ENCODE measurements around the gene ZSCAN2.
A peak's percentile ranks its signal among the peaks of the same experiment; 100 is the strongest.
"Not testable (repeated sequence)": the region's sequence is repeated elsewhere in the genome, so short reads cannot be mapped to it uniquely, and the experiment has no call there.

Gene ZSCAN2

DNA sequence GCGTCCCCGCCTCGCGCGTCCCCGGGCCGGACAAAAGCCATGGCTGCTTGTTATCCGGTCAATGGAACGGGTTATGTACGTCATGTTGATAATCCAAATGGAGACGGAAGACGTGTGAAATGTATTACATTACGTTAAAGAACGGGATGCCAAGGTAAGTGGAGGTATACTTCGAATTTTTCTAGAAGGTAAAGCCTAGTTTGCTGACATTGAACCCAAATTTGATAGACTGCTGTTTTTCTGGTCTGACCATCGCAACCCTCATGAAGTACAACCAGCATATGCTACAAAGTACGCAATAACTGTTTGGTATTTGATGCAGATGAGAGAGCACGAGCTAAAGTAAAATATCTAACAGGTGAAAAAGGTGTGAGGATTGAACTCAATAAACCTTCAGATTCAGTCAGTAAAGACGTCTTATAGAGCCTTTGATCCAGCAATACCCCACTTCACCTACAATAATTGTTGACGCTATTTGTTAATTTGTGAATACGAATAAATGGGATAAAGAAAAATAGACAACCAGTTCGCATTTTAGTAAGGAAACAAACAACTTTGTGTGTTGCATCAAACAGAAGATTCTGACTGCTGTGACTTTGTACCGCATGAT is 33.5 kb downstream of the ZSCAN2 start:
- H3K36me3 ChIP-seq (ENCODE audit: control insufficient read depth, insufficient read depth, low read length): peaks cover under 1% of the 10 kb centered on the region; the same call in 1 of the 2 replicates
- TF ChIP-seq, protein P1, sequence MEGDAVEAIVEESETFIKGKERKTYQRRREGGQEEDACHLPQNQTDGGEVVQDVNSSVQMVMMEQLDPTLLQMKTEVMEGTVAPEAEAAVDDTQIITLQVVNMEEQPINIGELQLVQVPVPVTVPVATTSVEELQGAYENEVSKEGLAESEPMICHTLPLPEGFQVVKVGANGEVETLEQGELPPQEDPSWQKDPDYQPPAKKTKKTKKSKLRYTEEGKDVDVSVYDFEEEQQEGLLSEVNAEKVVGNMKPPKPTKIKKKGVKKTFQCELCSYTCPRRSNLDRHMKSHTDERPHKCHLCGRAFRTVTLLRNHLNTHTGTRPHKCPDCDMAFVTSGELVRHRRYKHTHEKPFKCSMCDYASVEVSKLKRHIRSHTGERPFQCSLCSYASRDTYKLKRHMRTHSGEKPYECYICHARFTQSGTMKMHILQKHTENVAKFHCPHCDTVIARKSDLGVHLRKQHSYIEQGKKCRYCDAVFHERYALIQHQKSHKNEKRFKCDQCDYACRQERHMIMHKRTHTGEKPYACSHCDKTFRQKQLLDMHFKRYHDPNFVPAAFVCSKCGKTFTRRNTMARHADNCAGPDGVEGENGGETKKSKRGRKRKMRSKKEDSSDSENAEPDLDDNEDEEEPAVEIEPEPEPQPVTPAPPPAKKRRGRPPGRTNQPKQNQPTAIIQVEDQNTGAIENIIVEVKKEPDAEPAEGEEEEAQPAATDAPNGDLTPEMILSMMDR (IDR thresholded peaks at IDR 0.05; ENCODE audit: insufficient read depth, low read length, poor library complexity, severe bottlenecking): no peak
- no peak for DNase-seq (ENCODE audit: extremely low read depth, insufficient read length)
- H3K4me3 ChIP-seq (replicated peaks; ENCODE audit: low read depth, low read length): peak overlapping the region; percentile 65
- H3K27me3 ChIP-seq (replicated peaks; ENCODE audit: control insufficient read depth, insufficient read depth, low read length): no peaks in the 10 kb centered on the region

DNA sequence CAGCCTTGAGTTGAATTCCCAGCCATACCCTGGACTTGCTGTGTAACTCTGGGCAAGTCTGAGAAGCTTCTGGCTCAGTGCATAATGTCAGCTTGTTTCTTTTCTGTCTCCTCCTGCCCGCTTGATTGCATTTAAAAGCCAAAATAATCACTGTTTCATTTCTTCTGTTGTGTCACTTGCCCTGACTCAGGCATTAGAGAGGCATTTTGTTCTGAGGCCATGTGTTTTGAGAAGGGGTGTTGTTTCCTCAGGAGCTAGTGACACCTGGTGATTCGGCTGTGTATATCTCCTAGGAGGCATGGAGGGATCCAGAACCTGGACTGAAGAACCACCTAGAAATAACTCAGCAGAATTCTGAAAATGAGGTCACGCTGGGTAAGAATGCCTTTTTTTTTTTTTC is 37.3 kb downstream of the ZSCAN2 start:
- peaks cover 13% of the 10 kb centered on the region for H3K36me3 ChIP-seq (ENCODE audit: control insufficient read depth, insufficient read depth, low read length)
- no peak for DNase-seq (ENCODE audit: extremely low read depth, insufficient read length)
- no peaks in the 10 kb centered on the region for H3K27me3 ChIP-seq (replicated peaks; ENCODE audit: control insufficient read depth, insufficient read depth, low read length)
- H3K4me3 ChIP-seq (replicated peaks; ENCODE audit: low read depth, low read length): no peak overlapping the region
- TF ChIP-seq, protein P1 (IDR thresholded peaks at IDR 0.05; ENCODE audit: insufficient read depth, low read length, poor library complexity, severe bottlenecking): no peak

- H3K36me3 ChIP-seq (ENCODE audit: control insufficient read depth, insufficient read depth, low read length): peaks cover 25% of the 10 kb centered on the region
- not testable (repeated sequence) for H3K27me3 ChIP-seq (replicated peaks; ENCODE audit: control insufficient read depth, insufficient read depth, low read length); DNase-seq (ENCODE audit: extremely low read depth, insufficient read length); H3K4me3 ChIP-seq (replicated peaks; ENCODE audit: low read depth, low read length)
These were observed 41.1 kb downstream of the ZSCAN2 start for GRCh38 chr15:84641871-84642270.

- DNase-seq (ENCODE audit: extremely low read depth, insufficient read length); H3K27me3 ChIP-seq (replicated peaks; ENCODE audit: control insufficient read depth, insufficient read depth, low read length); H3K4me3 ChIP-seq (replicated peaks; ENCODE audit: low read depth, low read length): not testable (repeated sequence)
- H3K36me3 ChIP-seq (ENCODE audit: control insufficient read depth, insufficient read depth, low read length): peaks cover 25% of the 10 kb centered on the region
These were observed 41.8 kb downstream of the ZSCAN2 start for GRCh38 chr15:84642640-84643039.

DNA sequence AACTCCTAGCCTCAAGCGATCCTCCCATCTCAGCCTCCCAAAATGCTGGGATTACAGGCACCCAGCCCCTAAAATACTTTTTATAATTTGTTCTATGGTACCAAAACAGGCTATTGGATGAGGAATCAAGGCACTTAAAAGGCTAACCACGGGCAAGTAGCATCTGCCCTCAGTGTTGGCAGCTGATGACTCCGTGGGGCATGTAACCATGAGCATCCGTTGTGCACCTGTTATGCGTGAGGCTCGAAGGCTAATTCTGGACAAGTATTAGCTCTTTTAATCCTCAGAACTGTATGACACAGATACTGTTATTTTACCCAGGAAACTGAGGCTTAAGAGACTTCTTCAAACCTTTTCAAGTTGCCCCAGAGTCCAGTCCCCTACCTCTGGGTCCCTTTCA is 43.0 kb downstream of the ZSCAN2 start:
- TF ChIP-seq, protein P1 (IDR thresholded peaks at IDR 0.05; ENCODE audit: insufficient read depth, low read length, poor library complexity, severe bottlenecking): no peak
- H3K4me3 ChIP-seq (replicated peaks; ENCODE audit: low read depth, low read length): no peak overlapping the region
- H3K36me3 ChIP-seq (ENCODE audit: control insufficient read depth, insufficient read depth, low read length): peaks cover 29% of the 10 kb centered on the region
- no peaks in the 10 kb centered on the region for H3K27me3 ChIP-seq (replicated peaks; ENCODE audit: control insufficient read depth, insufficient read depth, low read length)
- DNase-seq (ENCODE audit: extremely low read depth, insufficient read length): no peak

GRCh38 chr15:84645496-84645895 is 44.7 kb downstream of the ZSCAN2 start:
- TF ChIP-seq, protein P1 (IDR thresholded peaks at IDR 0.05; ENCODE audit: insufficient read depth, low read length, poor library complexity, severe bottlenecking): no peak
- H3K36me3 ChIP-seq (ENCODE audit: control insufficient read depth, insufficient read depth, low read length): peaks cover 26% of the 10 kb centered on the region
- H3K4me3 ChIP-seq (replicated peaks; ENCODE audit: low read depth, low read length): no peak overlapping the region
- no peak for DNase-seq (ENCODE audit: extremely low read depth, insufficient read length)
- H3K27me3 ChIP-seq (replicated peaks; ENCODE audit: control insufficient read depth, insufficient read depth, low read length): no peaks in the 10 kb centered on the region

DNA sequence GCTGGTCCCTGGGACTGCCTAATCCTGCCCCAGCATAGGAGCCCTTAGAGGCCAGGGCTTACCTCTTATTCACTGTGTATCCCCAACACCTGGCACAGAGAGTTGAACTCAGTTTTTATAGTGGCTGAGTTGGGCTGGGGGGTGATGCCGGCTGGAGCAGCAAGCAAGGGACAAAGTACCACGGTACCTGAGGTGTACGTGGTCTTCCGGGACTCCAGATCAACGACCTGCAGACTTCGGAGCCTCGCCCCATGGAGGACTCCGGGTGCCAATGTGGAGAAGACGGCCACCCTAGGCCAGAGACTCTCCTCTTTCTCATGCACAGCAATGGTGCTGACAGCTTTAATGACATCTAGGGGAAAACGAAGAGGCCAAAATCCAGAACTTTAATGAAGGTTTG is 45.2 kb downstream of the ZSCAN2 start:
- H3K4me3 ChIP-seq (replicated peaks; ENCODE audit: low read depth, low read length): no peak overlapping the region
- no peaks in the 10 kb centered on the region for H3K27me3 ChIP-seq (replicated peaks; ENCODE audit: control insufficient read depth, insufficient read depth, low read length)
- TF ChIP-seq, protein P1 (IDR thresholded peaks at IDR 0.05; ENCODE audit: insufficient read depth, low read length, poor library complexity, severe bottlenecking): no peak
- H3K36me3 ChIP-seq (ENCODE audit: control insufficient read depth, insufficient read depth, low read length): peaks cover 25% of the 10 kb centered on the region
- no peak for DNase-seq (ENCODE audit: extremely low read depth, insufficient read length)

All from GM06990 (cell line).